ENCODE measurements around the gene HLA-DMA. TPM values are rescaled to one million over a fixed set of nuclear protein-coding genes. Genes with fewer than 3 reads are reported as not detected.

Gene HLA-DMA
- total RNA-seq, 2 donors from 2014 or later, result 15.8 to 26.7 TPM

GRCh38 chr6:32973144-32974015 lies 20.5 kb upstream of the HLA-DMA start:
- H3K27ac ChIP-seq, result peak overlapping the region; percentile 56 to 99 (median 90)
- TF ChIP-seq CTCF (IDR thresholded peaks at IDR 0.05), result no peak
- TF ChIP-seq POLR2A (IDR thresholded peaks at IDR 0.05), result peak in 1 of 3 donors; percentile 7
- DNase-seq (peak in 3 of 4 donors; percentile 47 to 57 (median 51)), ATAC-seq (no peak)
- no peaks in the 10 kb centered on the region for H3K27me3 ChIP-seq
- intact Hi-C loops (cut with DNase I), result no loop called here
- peaks cover 40% of the 10 kb centered on the region for H3K4me1 ChIP-seq
- 0% methylated on average over 23 of the region's 23 CpGs for WGBS, 2 donors
- H3K9me3 ChIP-seq, result no peaks in the 10 kb centered on the region
- H3K4me3 ChIP-seq, result peak overlapping the region; percentile 83 to 96
- peaks cover 24 to 32% of the 10 kb centered on the region in 2 donors for H3K36me3 ChIP-seq (replicated peaks in 1 of 2; ENCODE audit: insufficient read depth in 1 of 2, low read depth in 2 of 2)

- TF ChIP-seq CTCF (IDR thresholded peaks at IDR 0.05) (no peak), POLR2A (IDR thresholded peaks at IDR 0.05) (no peak)
- Histone ChIP-seq H3K4me3 (peak overlapping the region; percentile 83 to 96), H3K4me1 (peaks cover 31% of the 10 kb centered on the region), H3K27ac (peak overlapping the region; percentile 56 to 99 (median 90)), H3K27me3 (no peaks in the 10 kb centered on the region), H3K9me3 (no peaks in the 10 kb centered on the region), H3K36me3 (replicated peaks in 1 of 2; ENCODE audit: insufficient read depth in 1 of 2, low read depth in 2 of 2) (peaks cover 15 to 25% of the 10 kb centered on the region in 2 donors)
- intact Hi-C loops (cut with DNase I), result no loop called here
- DNase-seq (peak; percentile 34 to 50 (median 40)), ATAC-seq (no peak)
- WGBS, 2 donors, result 0 to 1% methylated on average over 31 to 70 of the region's 70 CpGs
These were observed 19.7 kb upstream of the HLA-DMA start for GRCh38 chr6:32972353-32973143.

- Histone ChIP-seq H3K4me1 (peaks cover 31% of the 10 kb centered on the region), H3K9me3 (no peaks in the 10 kb centered on the region), H3K4me3 (peak overlapping the region; percentile 83 to 96), H3K27me3 (no peaks in the 10 kb centered on the region), H3K36me3 (replicated peaks in 1 of 2; ENCODE audit: insufficient read depth in 1 of 2, low read depth in 2 of 2) (peaks cover 8 to 18% of the 10 kb centered on the region in 2 donors), H3K27ac (peak overlapping the region; percentile 99 to 100 (median 100))
- intact Hi-C loops (cut with DNase I), result no loop called here
- WGBS, 2 donors, result 0% methylated on average over 7 to 57 of the region's 58 CpGs
- peak; percentile 65 for ATAC-seq
- peak in 3 of 7 experiments; percentile 13 to 31 (median 21) for TF ChIP-seq CTCF (IDR thresholded peaks at IDR 0.05)
- peak; percentile 96 to 100 (median 100) for TF ChIP-seq POLR2A (IDR thresholded peaks at IDR 0.05)
- peak; percentile 99 to 100 (median 100) for DNase-seq
These were observed 18.9 kb upstream of the HLA-DMA start for GRCh38 chr6:32971581-32972352.

DNA sequence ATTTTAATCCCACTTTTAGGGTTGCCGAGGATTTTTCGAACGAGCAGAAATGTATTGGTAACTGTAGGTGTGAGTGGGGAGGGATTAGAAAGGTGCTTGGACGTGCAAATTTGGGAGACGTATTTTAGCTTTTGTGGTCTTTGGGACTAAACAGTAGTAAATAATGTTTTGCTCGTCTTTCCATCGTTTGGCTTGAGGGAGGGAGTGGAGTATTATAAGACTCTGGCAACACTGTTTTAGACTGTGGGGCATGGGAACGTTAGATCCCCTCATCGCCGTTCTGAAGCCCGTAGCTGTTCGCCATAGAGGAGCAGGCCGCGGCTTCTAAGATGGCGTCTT lies 18.3 kb upstream of the HLA-DMA start:
- Histone ChIP-seq H3K36me3 (replicated peaks in 1 of 2; ENCODE audit: insufficient read depth in 1 of 2, low read depth in 2 of 2) (peaks cover 2 to 12% of the 10 kb centered on the region in 2 donors), H3K27me3 (no peaks in the 10 kb centered on the region), H3K4me3 (peak overlapping the region; percentile 39 to 93), H3K27ac (peak overlapping the region; percentile 99 to 100 (median 100)), H3K4me1 (peaks cover 31% of the 10 kb centered on the region), H3K9me3 (no peaks in the 10 kb centered on the region)
- ATAC-seq (no peak), DNase-seq (no peak)
- TF ChIP-seq CTCF (IDR thresholded peaks at IDR 0.05) (no peak), POLR2A (IDR thresholded peaks at IDR 0.05) (no peak)
- 0 to 1% methylated on average over 11 to 15 of the region's 15 CpGs for WGBS, 2 donors
- intact Hi-C loops (cut with DNase I), result no loop called here

Measured in body of pancreas (tissue), 4 donors.